WTC11 (cell line): ENCODE data around the gene PIANP. TPM values are rescaled to one million over a fixed set of nuclear protein-coding genes. Genes with fewer than 3 reads are reported as not detected.

Source experiments
- ATAC-seq: fragments of 200-7000 bp; cut with Tn5 transposase; 2 replicates; pipeline ENCODE4 v1.10.0; 2021; ENCODE audit warnings: mild to moderate bottlenecking, moderate library complexity
- CTCF ChIA-PET: fragments of 300-600 bp; sonication (Branson Sonifier 250); formaldehyde crosslinking; loops from one replicate; lab custom pipeline; 2021; ENCODE audit warnings: antibody characterized with exemption; lab: Charles Lee
- POLR2A ChIA-PET: fragments of 350-600 bp; sonication (Branson Sonifier 250); formaldehyde crosslinking; loops from one replicate; lab custom pipeline; 2021; ENCODE audit warnings: antibody characterized with exemption; lab: Charles Lee
- DNase-seq: peaks from one replicate; pipeline ENCODE4 v3.0.0; 2021; ENCODE audit warnings: low spot score
- H3K27ac Mint-ChIP-seq: 2 replicates; pipeline ENCODE4 v1.8.0; 2021; ENCODE audit warnings: mixed read lengths
- H3K27me3 Mint-ChIP-seq: 2 replicates; pipeline ENCODE4 v1.8.0; 2021; ENCODE audit warnings: low read depth, mild to moderate bottlenecking, moderate library complexity, mixed read lengths
- H3K36me3 Mint-ChIP-seq: 2 replicates; pipeline ENCODE4 v1.8.0; 2021; ENCODE audit warnings: mixed read lengths
- H3K4me1 Mint-ChIP-seq: 2 replicates; pipeline ENCODE4 v1.8.0; 2022; ENCODE audit warnings: mixed read lengths
- H3K4me3 Mint-ChIP-seq: 2 replicates; pipeline ENCODE4 v1.8.0; 2021; ENCODE audit warnings: mild to moderate bottlenecking, moderate library complexity, mixed read lengths
- H3K9me3 Mint-ChIP-seq: 2 replicates; pipeline ENCODE4 v1.8.0; 2021; ENCODE audit warnings: mixed read lengths
- CREB1 ChIP-seq: sonication (generic); formaldehyde crosslinking; IDR thresholded peaks from 2 replicates; pipeline ENCODE4 v1.8.0; 2023; ENCODE audit warnings: mild to moderate bottlenecking, missing genetic modification reagents
- ELF4 ChIP-seq: sonication (generic); formaldehyde crosslinking; IDR thresholded peaks from 2 replicates; pipeline ENCODE4 v1.8.1; 2022; ENCODE audit warnings: low read depth, mild to moderate bottlenecking, moderate library complexity, missing genetic modification reagents
- FOXK1 ChIP-seq: sonication (generic); formaldehyde crosslinking; IDR thresholded peaks from 2 replicates; pipeline ENCODE4 v1.8.0; 2022; ENCODE audit warnings: mild to moderate bottlenecking, moderate library complexity, missing genetic modification reagents
- GABPB1 ChIP-seq: sonication (generic); formaldehyde crosslinking; IDR thresholded peaks from 2 replicates; pipeline ENCODE4 v1.8.1; 2023; ENCODE audit warnings: mild to moderate bottlenecking, missing genetic modification reagents
- GTF2I ChIP-seq: fragments of 250-450 bp; sonication (Bioruptor Pico); conservative IDR thresholded peaks from 2 replicates; pipeline ENCODE4 v1.4.0; 2021; ENCODE audit warnings: mild to moderate bottlenecking
- JUN ChIP-seq: sonication (generic); formaldehyde crosslinking; IDR thresholded peaks from 2 replicates; pipeline ENCODE4 v1.8.0; 2023; ENCODE audit warnings: mild to moderate bottlenecking, missing genetic modification reagents
- NFATC4 ChIP-seq: fragments of 250-450 bp; sonication (Bioruptor Pico); IDR thresholded peaks from 2 replicates; pipeline ENCODE4 v1.9.0; 2021; ENCODE audit warnings: mild to moderate bottlenecking
- NFE2L1 ChIP-seq: sonication (generic); formaldehyde crosslinking; IDR thresholded peaks from 2 replicates; pipeline ENCODE4 v1.8.1; 2023; ENCODE audit warnings: missing genetic modification reagents
- NR3C1 ChIP-seq: sonication (generic); formaldehyde crosslinking; conservative IDR thresholded peaks from 2 replicates; pipeline ENCODE4 v1.8.1; 2023; ENCODE audit warnings: low read depth, mild to moderate bottlenecking, missing genetic modification reagents
- TEAD1 ChIP-seq: sonication (generic); formaldehyde crosslinking; IDR thresholded peaks from 2 replicates; pipeline ENCODE4 v1.8.0; 2022; ENCODE audit warnings: mild to moderate bottlenecking, missing genetic modification reagents
- ZBTB21 ChIP-seq: sonication (generic); formaldehyde crosslinking; IDR thresholded peaks from 2 replicates; pipeline ENCODE4 v1.8.1; 2023; ENCODE audit warnings: mild to moderate bottlenecking, missing genetic modification reagents, borderline replicate concordance
- ZNF219 ChIP-seq: sonication (generic); formaldehyde crosslinking; IDR thresholded peaks from 2 replicates; pipeline ENCODE4 v1.8.0; 2023; ENCODE audit warnings: missing genetic modification reagents, mild to moderate bottlenecking, borderline replicate concordance
- ZNF317 ChIP-seq: sonication (generic); formaldehyde crosslinking; IDR thresholded peaks from 2 replicates; pipeline ENCODE4 v1.8.1; 2023; ENCODE audit warnings: low read depth, mild to moderate bottlenecking, moderate library complexity, missing genetic modification reagents, borderline replicate concordance
- ZNF416 ChIP-seq: fragments of 250-450 bp; sonication (Bioruptor Pico); IDR thresholded peaks from 2 replicates; pipeline ENCODE4 v1.9.0; 2021; ENCODE audit warnings: mild to moderate bottlenecking, inconsistent platforms
- ZNF423 ChIP-seq: fragments of 250-450 bp; sonication (Bioruptor Pico); IDR thresholded peaks from 2 replicates; pipeline ENCODE4 v2.1.2; 2022; ENCODE audit warnings: mild to moderate bottlenecking, moderate library complexity
- ZNF671 ChIP-seq: fragments of 250-450 bp; sonication (Bioruptor Pico); IDR thresholded peaks from 2 replicates; pipeline ENCODE4 v1.8.0; 2021; ENCODE audit warnings: mild to moderate bottlenecking
- total RNA-seq: library from RNA; stranded (reverse); gene quantifications from 3 replicates; pipeline ENCODE4 v1.2.3, GENCODE V29; 2021
- TF ChIP-seq, protein P1 (sequence below): sonication (generic); formaldehyde crosslinking; IDR thresholded peaks from 2 replicates; pipeline ENCODE4 v1.8.0; 2023; ENCODE audit warnings: mild to moderate bottlenecking, missing genetic modification reagents
- TF ChIP-seq, protein P2 (sequence below): fragments of 250-450 bp; sonication (Bioruptor Pico); IDR thresholded peaks from 2 replicates; pipeline ENCODE4 v1.9.0; 2021; ENCODE audit warnings: moderate library complexity, mild to moderate bottlenecking, inconsistent platforms, borderline replicate concordance
- TF ChIP-seq, protein P3 (sequence below): sonication (generic); formaldehyde crosslinking; IDR thresholded peaks from 2 replicates; pipeline ENCODE4 v1.8.0; 2022; ENCODE audit warnings: mild to moderate bottlenecking, missing genetic modification reagents
- TF ChIP-seq, protein P4 (sequence below): sonication (generic); formaldehyde crosslinking; IDR thresholded peaks from 2 replicates; pipeline ENCODE4 v1.8.1; 2023; ENCODE audit warnings: mild to moderate bottlenecking, missing genetic modification reagents, borderline replicate concordance
- TF ChIP-seq, protein P5 (sequence below): sonication (generic); formaldehyde crosslinking; conservative IDR thresholded peaks from 2 replicates; pipeline ENCODE4 v1.8.1; 2022; ENCODE audit warnings: mild to moderate bottlenecking, missing genetic modification reagents

The PIANP gene
- total RNA-seq, 1 experiment from 2014 or later = 7.7 TPM

DNA sequence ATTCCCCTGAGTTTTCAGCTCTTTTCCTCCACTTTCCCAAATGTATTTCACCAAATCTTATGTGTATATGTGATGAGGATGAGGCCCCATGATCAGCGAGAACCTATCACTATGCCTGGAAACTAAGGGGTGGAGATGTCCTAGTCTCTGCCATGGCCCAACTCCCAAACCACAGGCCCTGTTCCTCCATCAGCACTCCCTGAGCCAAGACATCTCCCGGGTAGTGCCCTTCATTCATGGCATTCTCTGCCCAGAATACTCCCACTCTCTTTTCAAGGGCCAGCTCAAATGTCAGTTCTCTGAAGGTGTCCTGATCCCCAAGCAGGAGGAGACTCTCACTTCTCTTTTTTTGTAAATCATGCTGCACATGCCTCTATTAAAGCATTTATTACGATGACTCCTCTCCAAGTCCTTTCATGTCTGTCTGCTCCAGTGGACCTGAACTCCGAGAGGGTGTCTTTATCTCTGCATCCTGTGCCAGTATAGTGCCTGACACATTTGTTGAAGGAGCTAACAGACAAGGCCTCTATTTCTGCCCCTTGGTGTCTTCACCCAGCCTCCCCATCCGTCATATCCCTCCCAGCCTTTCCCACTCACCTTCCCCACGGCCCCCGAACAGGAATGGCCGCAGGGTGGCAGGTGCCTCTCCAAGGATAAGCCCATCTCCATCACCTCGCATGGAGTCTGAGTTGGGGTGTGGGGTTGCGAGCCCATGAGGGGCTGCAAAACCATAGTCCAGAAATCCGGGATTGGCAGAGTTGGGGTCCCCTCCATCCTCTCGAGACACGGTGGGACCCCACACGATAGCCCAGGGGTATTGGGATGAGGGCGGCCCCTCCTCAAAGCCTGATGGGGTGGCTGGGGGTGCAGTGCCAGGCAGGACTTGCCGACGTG, 3.7 kb downstream of the PIANP start:
- ATAC-seq (no peak), DNase-seq (no peak)
- no peak overlapping the region for H3K4me3 Mint-ChIP-seq
- no peak for TF ChIP-seq ZNF416 (CRISPR knock-in tag)
- peaks cover 25% of the 10 kb centered on the region for H3K4me1 Mint-ChIP-seq
- no peaks in the 10 kb centered on the region for H3K36me3 Mint-ChIP-seq
- H3K9me3 Mint-ChIP-seq = no peaks in the 10 kb centered on the region
- POLR2A ChIA-PET = no interaction called here
- no peak overlapping the region for H3K27ac Mint-ChIP-seq
- CTCF ChIA-PET = interaction anchor here (0.7 to 3.1 kb wide), 11 partner anchors 8 to 91 kb away, joined by 3 to 49 read pairs (median 4); partner anchors contain the start of genes COPS7A, LPAR5 and ZNF384
- peaks cover 35% of the 10 kb centered on the region for H3K27me3 Mint-ChIP-seq

DNA sequence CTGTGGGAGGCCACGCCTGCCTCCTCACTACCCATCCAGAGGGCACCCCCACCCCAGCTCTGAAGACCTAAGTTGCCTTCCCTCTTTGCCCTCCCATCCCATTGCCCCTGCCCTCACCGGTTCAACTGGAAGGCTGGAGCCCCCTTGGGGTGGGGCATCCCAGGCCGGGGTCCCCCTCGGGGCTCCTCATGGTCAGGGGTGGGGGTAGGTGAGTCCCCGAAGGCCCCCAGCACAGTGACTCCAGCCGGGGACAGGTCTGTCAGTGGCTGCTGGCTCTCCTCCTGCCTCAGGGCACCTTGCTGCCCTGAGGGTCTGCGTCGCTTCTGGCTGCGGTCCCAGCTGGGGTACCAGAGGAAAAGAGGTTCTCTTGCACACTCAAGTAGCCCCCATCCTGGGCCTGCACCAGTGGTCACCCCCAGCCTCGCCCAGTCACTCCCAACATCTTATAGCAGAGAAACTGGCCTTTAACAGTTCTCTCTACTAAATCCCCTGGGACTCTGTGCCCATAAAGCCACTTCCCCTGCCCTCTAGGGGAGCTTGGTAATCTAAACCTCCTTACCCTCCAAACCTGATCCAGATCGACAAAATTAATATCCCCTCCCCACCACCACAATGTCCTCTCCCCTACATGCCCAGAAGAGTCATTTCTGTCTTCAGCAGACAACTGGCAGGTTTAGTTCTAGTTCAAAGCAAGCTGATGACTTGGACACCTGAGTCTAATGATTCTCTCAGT, 5.1 kb downstream of the PIANP start:
- no peak for TF ChIP-seq FOXK1 (CRISPR knock-in tag)
- TF ChIP-seq GTF2I = no peak
- no peak for TF ChIP-seq ZNF317 (CRISPR knock-in tag)
- no peak for TF ChIP-seq ZBTB21 (CRISPR knock-in tag)
- no peak for TF ChIP-seq ZNF416 (CRISPR knock-in tag)
- no peak for TF ChIP-seq NR3C1 (CRISPR knock-in tag)
- ChIA-PET POLR2A (no interaction called here), CTCF (interaction anchor here (1.0 to 1.7 kb wide), 3 partner anchors 28 to 81 kb away, joined by 3 to 5 read pairs (median 4); no protein-coding TSS in a partner anchor)
- H3K9me3 Mint-ChIP-seq = no peaks in the 10 kb centered on the region
- H3K4me3 Mint-ChIP-seq = no peak overlapping the region
- peaks cover 22% of the 10 kb centered on the region for H3K4me1 Mint-ChIP-seq
- peaks cover 22% of the 10 kb centered on the region for H3K27me3 Mint-ChIP-seq
- ATAC-seq = no peak
- no peaks in the 10 kb centered on the region for H3K36me3 Mint-ChIP-seq
- no peak overlapping the region for H3K27ac Mint-ChIP-seq
- no peak for DNase-seq

DNA sequence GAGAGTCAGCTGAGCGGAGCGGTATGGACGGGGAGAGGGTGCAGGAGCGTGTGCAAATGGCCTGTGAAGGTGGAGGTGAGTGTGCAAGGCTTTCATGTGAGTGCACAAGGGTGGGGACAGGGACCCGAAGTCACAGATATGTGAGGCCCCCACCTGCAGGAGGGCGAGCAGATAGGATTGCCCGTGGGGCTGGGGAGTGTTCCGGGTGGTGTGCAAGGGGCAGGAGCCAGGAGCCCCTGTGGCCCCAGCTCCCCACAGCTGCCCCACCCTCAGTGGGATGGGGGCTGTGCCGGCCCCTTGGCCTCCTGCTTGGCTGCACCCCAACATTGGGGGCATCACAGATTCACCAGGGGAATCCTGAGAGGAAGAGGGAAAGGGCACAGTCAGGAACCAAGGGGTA, 5.9 kb downstream of the PIANP start:
- Mint-ChIP-seq H3K27ac (no peak overlapping the region), H3K4me3 (no peak overlapping the region), H3K27me3 (peaks cover 20% of the 10 kb centered on the region), H3K9me3 (no peaks in the 10 kb centered on the region), H3K36me3 (no peaks in the 10 kb centered on the region), H3K4me1 (peaks cover 26% of the 10 kb centered on the region)
- ChIA-PET CTCF (interaction anchor here (1.2 to 1.7 kb wide), 2 partner anchors 75 to 81 kb away, joined by 3 to 5 read pairs; no protein-coding TSS in a partner anchor), POLR2A (no interaction called here)
- DNase-seq (no peak), ATAC-seq (no peak)
- TF ChIP-seq JUN (CRISPR knock-in tag) (no peak), CREB1 (no peak), TEAD1 (CRISPR knock-in tag) (no peak), GABPB1 (no peak), ZBTB21 (CRISPR knock-in tag) (no peak), ZNF671 (CRISPR knock-in tag) (no peak), ELF4 (CRISPR knock-in tag) (no peak), NFE2L1 (no peak), NR3C1 (CRISPR knock-in tag) (no peak), ZNF423 (CRISPR knock-in tag) (no peak), ZNF219 (no peak), NFATC4 (CRISPR knock-in tag) (no peak), ZNF416 (CRISPR knock-in tag) (no peak)
- TF ChIP-seq, protein P1, sequence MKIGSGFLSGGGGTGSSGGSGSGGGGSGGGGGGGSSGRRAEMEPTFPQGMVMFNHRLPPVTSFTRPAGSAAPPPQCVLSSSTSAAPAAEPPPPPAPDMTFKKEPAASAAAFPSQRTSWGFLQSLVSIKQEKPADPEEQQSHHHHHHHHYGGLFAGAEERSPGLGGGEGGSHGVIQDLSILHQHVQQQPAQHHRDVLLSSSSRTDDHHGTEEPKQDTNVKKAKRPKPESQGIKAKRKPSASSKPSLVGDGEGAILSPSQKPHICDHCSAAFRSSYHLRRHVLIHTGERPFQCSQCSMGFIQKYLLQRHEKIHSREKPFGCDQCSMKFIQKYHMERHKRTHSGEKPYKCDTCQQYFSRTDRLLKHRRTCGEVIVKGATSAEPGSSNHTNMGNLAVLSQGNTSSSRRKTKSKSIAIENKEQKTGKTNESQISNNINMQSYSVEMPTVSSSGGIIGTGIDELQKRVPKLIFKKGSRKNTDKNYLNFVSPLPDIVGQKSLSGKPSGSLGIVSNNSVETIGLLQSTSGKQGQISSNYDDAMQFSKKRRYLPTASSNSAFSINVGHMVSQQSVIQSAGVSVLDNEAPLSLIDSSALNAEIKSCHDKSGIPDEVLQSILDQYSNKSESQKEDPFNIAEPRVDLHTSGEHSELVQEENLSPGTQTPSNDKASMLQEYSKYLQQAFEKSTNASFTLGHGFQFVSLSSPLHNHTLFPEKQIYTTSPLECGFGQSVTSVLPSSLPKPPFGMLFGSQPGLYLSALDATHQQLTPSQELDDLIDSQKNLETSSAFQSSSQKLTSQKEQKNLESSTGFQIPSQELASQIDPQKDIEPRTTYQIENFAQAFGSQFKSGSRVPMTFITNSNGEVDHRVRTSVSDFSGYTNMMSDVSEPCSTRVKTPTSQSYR = no peak
- TF ChIP-seq, protein P2, sequence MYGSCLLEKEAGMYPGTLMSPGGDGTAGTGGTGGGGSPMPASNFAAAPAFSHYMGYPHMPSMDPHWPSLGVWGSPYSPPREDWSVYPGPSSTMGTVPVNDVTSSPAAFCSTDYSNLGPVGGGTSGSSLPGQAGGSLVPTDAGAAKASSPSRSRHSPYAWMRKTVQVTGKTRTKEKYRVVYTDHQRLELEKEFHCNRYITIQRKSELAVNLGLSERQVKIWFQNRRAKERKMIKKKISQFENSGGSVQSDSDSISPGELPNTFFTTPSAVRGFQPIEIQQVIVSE (CRISPR knock-in tag) = no peak
- TF ChIP-seq, protein P3, sequence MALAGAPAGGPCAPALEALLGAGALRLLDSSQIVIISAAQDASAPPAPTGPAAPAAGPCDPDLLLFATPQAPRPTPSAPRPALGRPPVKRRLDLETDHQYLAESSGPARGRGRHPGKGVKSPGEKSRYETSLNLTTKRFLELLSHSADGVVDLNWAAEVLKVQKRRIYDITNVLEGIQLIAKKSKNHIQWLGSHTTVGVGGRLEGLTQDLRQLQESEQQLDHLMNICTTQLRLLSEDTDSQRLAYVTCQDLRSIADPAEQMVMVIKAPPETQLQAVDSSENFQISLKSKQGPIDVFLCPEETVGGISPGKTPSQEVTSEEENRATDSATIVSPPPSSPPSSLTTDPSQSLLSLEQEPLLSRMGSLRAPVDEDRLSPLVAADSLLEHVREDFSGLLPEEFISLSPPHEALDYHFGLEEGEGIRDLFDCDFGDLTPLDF = no peak
- TF ChIP-seq, protein P4, sequence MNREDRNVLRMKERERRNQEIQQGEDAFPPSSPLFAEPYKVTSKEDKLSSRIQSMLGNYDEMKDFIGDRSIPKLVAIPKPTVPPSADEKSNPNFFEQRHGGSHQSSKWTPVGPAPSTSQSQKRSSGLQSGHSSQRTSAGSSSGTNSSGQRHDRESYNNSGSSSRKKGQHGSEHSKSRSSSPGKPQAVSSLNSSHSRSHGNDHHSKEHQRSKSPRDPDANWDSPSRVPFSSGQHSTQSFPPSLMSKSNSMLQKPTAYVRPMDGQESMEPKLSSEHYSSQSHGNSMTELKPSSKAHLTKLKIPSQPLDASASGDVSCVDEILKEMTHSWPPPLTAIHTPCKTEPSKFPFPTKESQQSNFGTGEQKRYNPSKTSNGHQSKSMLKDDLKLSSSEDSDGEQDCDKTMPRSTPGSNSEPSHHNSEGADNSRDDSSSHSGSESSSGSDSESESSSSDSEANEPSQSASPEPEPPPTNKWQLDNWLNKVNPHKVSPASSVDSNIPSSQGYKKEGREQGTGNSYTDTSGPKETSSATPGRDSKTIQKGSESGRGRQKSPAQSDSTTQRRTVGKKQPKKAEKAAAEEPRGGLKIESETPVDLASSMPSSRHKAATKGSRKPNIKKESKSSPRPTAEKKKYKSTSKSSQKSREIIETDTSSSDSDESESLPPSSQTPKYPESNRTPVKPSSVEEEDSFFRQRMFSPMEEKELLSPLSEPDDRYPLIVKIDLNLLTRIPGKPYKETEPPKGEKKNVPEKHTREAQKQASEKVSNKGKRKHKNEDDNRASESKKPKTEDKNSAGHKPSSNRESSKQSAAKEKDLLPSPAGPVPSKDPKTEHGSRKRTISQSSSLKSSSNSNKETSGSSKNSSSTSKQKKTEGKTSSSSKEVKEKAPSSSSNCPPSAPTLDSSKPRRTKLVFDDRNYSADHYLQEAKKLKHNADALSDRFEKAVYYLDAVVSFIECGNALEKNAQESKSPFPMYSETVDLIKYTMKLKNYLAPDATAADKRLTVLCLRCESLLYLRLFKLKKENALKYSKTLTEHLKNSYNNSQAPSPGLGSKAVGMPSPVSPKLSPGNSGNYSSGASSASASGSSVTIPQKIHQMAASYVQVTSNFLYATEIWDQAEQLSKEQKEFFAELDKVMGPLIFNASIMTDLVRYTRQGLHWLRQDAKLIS = no peak
- TF ChIP-seq, protein P5, sequence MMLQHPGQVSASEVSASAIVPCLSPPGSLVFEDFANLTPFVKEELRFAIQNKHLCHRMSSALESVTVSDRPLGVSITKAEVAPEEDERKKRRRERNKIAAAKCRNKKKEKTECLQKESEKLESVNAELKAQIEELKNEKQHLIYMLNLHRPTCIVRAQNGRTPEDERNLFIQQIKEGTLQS (CRISPR knock-in tag) = no peak
